ENCODE data around the gene SLC19A3.
A peak's percentile ranks its signal among the peaks of the same experiment; 100 is the strongest.

The SLC19A3 gene

GRCh38 chr2:227720680-227721079 is 2.9 kb upstream of the SLC19A3 start:
- no peak for TF ChIP-seq CTCF (IDR thresholded peaks at IDR 0.05; ENCODE audit: insufficient read depth, low read depth, low read length, missing control alignments)
- DNase-seq (ENCODE audit: low read depth): peak; percentile 62
- H3K4me3 ChIP-seq (ENCODE audit: low read length): no peak overlapping the region

- no peak for TF ChIP-seq CTCF (IDR thresholded peaks at IDR 0.05; ENCODE audit: insufficient read depth, low read depth, low read length, missing control alignments)
- no peak overlapping the region for H3K4me3 ChIP-seq (ENCODE audit: low read length)
- peak; percentile 61 for DNase-seq (ENCODE audit: low read depth)
These were observed 1.8 kb upstream of the SLC19A3 start for GRCh38 chr2:227719641-227720040.

GRCh38 chr2:227716501-227716900 is 1.3 kb downstream of the SLC19A3 start:
- DNase-seq (ENCODE audit: low read depth): no peak
- TF ChIP-seq CTCF (IDR thresholded peaks at IDR 0.05; ENCODE audit: insufficient read depth, low read depth, low read length, missing control alignments): no peak
- no peak overlapping the region for H3K4me3 ChIP-seq (ENCODE audit: low read length)

GRCh38 chr2:227713291-227713690 is 4.5 kb downstream of the SLC19A3 start:
- H3K4me3 ChIP-seq (ENCODE audit: low read length): no peak overlapping the region
- no peak for DNase-seq (ENCODE audit: low read depth)
- TF ChIP-seq CTCF (IDR thresholded peaks at IDR 0.05; ENCODE audit: insufficient read depth, low read depth, low read length, missing control alignments): no peak

GRCh38 chr2:227710986-227711385 is 6.8 kb downstream of the SLC19A3 start:
- no peak for DNase-seq (ENCODE audit: low read depth)
- H3K4me3 ChIP-seq (ENCODE audit: low read length): no peak overlapping the region
- no peak for TF ChIP-seq CTCF (IDR thresholded peaks at IDR 0.05; ENCODE audit: insufficient read depth, low read depth, low read length, missing control alignments)

GRCh38 chr2:227707390-227707789 is 10.4 kb downstream of the SLC19A3 start:
- no peak overlapping the region for H3K4me3 ChIP-seq (ENCODE audit: low read length)
- DNase-seq (ENCODE audit: low read depth): no peak
- no peak for TF ChIP-seq CTCF (IDR thresholded peaks at IDR 0.05; ENCODE audit: insufficient read depth, low read depth, low read length, missing control alignments)

- DNase-seq (ENCODE audit: low read depth): no peak
- no peak overlapping the region for H3K4me3 ChIP-seq (ENCODE audit: low read length)
- TF ChIP-seq CTCF (IDR thresholded peaks at IDR 0.05; ENCODE audit: insufficient read depth, low read depth, low read length, missing control alignments): no peak
These were observed 11.0 kb downstream of the SLC19A3 start for GRCh38 chr2:227706859-227707258.

Measured in epithelial cell of esophagus (primary cell).